H9 (cell line): ENCODE results near the gene CEMIP2. TPM values are rescaled to one million over a fixed set of nuclear protein-coding genes. Genes with fewer than 3 reads are reported as not detected.

Source experiments
- DNase-seq: peaks from one replicate; pipeline ENCODE4 v3.0.0-alpha.2; 2017
- H2AFZ ChIP-seq: one replicate; pipeline ENCODE4 v1.6.1; 2013; ENCODE audit warnings: mild to moderate bottlenecking, low read length, control low read depth, moderate library complexity
- H2AK5ac ChIP-seq: 2 replicates; pipeline ENCODE4 v1.6.1; 2013; ENCODE audit warnings: low read length, control low read depth, mixed read lengths; ENCODE audit not compliant: insufficient read length
- H2BK120ac ChIP-seq: one replicate; pipeline ENCODE4 v1.6.1; 2013; ENCODE audit warnings: low read depth, mild to moderate bottlenecking, low read length, control low read depth, inconsistent platforms; ENCODE audit not compliant: poor library complexity, severe bottlenecking
- H2BK12ac ChIP-seq: 2 replicates; pipeline ENCODE4 v1.6.1; 2013; ENCODE audit warnings: low read length, control low read depth, mixed read lengths, low read depth; ENCODE audit not compliant: insufficient read length
- H2BK15ac ChIP-seq: 2 replicates; pipeline ENCODE4 v1.6.1; 2013; ENCODE audit warnings: low read depth, low read length, control low read depth
- H2BK20ac ChIP-seq: one replicate; pipeline ENCODE4 v1.6.1; 2013; ENCODE audit warnings: low read depth, mild to moderate bottlenecking, low read length, control low read depth, inconsistent platforms; ENCODE audit not compliant: poor library complexity, severe bottlenecking
- H2BK5ac ChIP-seq: 2 replicates; pipeline ENCODE4 v1.6.1; 2013; ENCODE audit warnings: low read length, control low read depth, mixed read lengths; ENCODE audit not compliant: insufficient read length
- H3K14ac ChIP-seq: 2 replicates; pipeline ENCODE4 v1.6.1; 2013; ENCODE audit warnings: low read length, control low read depth; ENCODE audit not compliant: insufficient read depth
- H3K18ac ChIP-seq: 2 replicates; pipeline ENCODE4 v1.6.1; 2013; ENCODE audit warnings: low read depth, mild to moderate bottlenecking, mixed read lengths, low read length, control low read depth; ENCODE audit not compliant: insufficient read length
- H3K23ac ChIP-seq: 2 replicates; pipeline ENCODE4 v1.6.1; 2013; ENCODE audit warnings: low read length, control low read depth, mixed read lengths, low read depth; ENCODE audit not compliant: insufficient read length
- H3K23me2 ChIP-seq: 2 replicates; pipeline ENCODE4 v1.6.1; 2013; ENCODE audit warnings: low read depth, mild to moderate bottlenecking, mixed read lengths, low read length, control low read depth; ENCODE audit not compliant: insufficient read length, poor library complexity, severe bottlenecking
- H3K27ac ChIP-seq: 2 replicates; pipeline ENCODE4 v1.5.1; 2013; ENCODE audit warnings: low read length, control low read depth, mixed read lengths, low read depth; ENCODE audit not compliant: insufficient read length
- H3K27me3 ChIP-seq: 2 replicates; pipeline ENCODE4 v1.6.1; 2013; ENCODE audit warnings: low read length, control low read depth, inconsistent platforms; ENCODE audit not compliant: insufficient read depth
- H3K4ac ChIP-seq: 2 replicates; pipeline ENCODE4 v1.6.1; 2013; ENCODE audit warnings: low read depth, mild to moderate bottlenecking, control low read depth, inconsistent platforms, low read length, moderate library complexity
- H3K4me1 ChIP-seq: 2 replicates; pipeline ENCODE4 v1.6.1; 2013; ENCODE audit warnings: low read length, control low read depth, inconsistent platforms; ENCODE audit not compliant: insufficient read depth
- H3K4me2 ChIP-seq: 2 replicates; pipeline ENCODE4 v1.6.1; 2013; ENCODE audit warnings: low read length, control low read depth, mixed read lengths; ENCODE audit not compliant: insufficient read length, insufficient read depth
- H3K56ac ChIP-seq: 2 replicates; pipeline ENCODE4 v1.6.1; 2013; ENCODE audit warnings: low read depth, mild to moderate bottlenecking, mixed read lengths, low read length, control low read depth; ENCODE audit not compliant: insufficient read length
- H3K79me1 ChIP-seq: 2 replicates; pipeline ENCODE4 v1.6.1; 2013; ENCODE audit warnings: low read depth, mild to moderate bottlenecking, moderate library complexity, low read length, control low read depth, inconsistent platforms; ENCODE audit not compliant: insufficient read depth, poor library complexity, severe bottlenecking
- H3K79me2 ChIP-seq: 2 replicates; pipeline ENCODE4 v1.6.1; 2013; ENCODE audit warnings: low read length, control low read depth, inconsistent platforms; ENCODE audit not compliant: insufficient read depth
- H3K9ac ChIP-seq: 2 replicates; pipeline ENCODE4 v1.6.1; 2013; ENCODE audit warnings: low read length, control low read depth, mixed read lengths; ENCODE audit not compliant: insufficient read length; ENCODE audit errors: extremely low read depth
- H3K9me3 ChIP-seq: one replicate; pipeline ENCODE4 v1.6.1; 2013; ENCODE audit warnings: low read depth, low read length, inconsistent platforms; ENCODE audit not compliant: control insufficient read depth
- H3T11ph ChIP-seq: one replicate; pipeline ENCODE4 v1.6.1; 2013; ENCODE audit warnings: mild to moderate bottlenecking, low read length, control low read depth, inconsistent platforms
- H4K20me1 ChIP-seq: one replicate; pipeline ENCODE4 v1.6.1; 2013; ENCODE audit not compliant: control insufficient read depth, insufficient read length, insufficient read depth
- H4K5ac ChIP-seq: 2 replicates; pipeline ENCODE4 v1.6.1; 2013; ENCODE audit warnings: low read depth, mild to moderate bottlenecking, mixed read lengths, low read length, control low read depth; ENCODE audit not compliant: insufficient read length
- H4K8ac ChIP-seq: replicated peaks from 2 replicates; pipeline ENCODE4 v1.6.1; 2013; ENCODE audit warnings: low read length, control low read depth, mixed read lengths, low read depth; ENCODE audit not compliant: insufficient read length
- H4K91ac ChIP-seq: 2 replicates; pipeline ENCODE4 v1.6.1; 2013; ENCODE audit warnings: low read depth, mild to moderate bottlenecking, moderate library complexity, mixed read lengths, low read length, control low read depth; ENCODE audit not compliant: insufficient read length
- H3K27ac Mint-ChIP-seq, 3 experiments: 2 replicates in 2 of 3; 3 replicates in 1 of 3; pipeline ENCODE4 v1.8.0; 2020 to 2021; ENCODE audit warnings: mixed read lengths in 3 of 3, mild to moderate bottlenecking in 1 of 3, moderate library complexity in 1 of 3
- H3K27me3 Mint-ChIP-seq: 2 replicates; pipeline ENCODE4 v1.8.0; 2021; ENCODE audit warnings: low read depth, mild to moderate bottlenecking, moderate library complexity, mixed read lengths
- H3K36me3 Mint-ChIP-seq, 3 experiments: 2 replicates in 2 of 3; 3 replicates in 1 of 3; pipeline ENCODE4 v1.8.0; 2020 to 2021; ENCODE audit warnings: low read depth in 3 of 3, mixed read lengths in 3 of 3; ENCODE audit not compliant: insufficient read depth in 1 of 3
- H3K4me1 Mint-ChIP-seq, 2 experiments: 2 replicates each; pipeline ENCODE4 v1.8.0; 2020; ENCODE audit warnings: mixed read lengths in 2 of 2
- H3K4me3 Mint-ChIP-seq, 2 experiments: 2 replicates in 1 of 2; 3 replicates in 1 of 2; pipeline ENCODE4 v1.8.0; 2020 to 2021; ENCODE audit warnings: mild to moderate bottlenecking in 2 of 2, mixed read lengths in 2 of 2, moderate library complexity in 1 of 2
- H3K9me3 Mint-ChIP-seq, 2 experiments: 2 replicates in 1 of 2; 3 replicates in 1 of 2; pipeline ENCODE4 v1.8.0; 2020; ENCODE audit warnings: mild to moderate bottlenecking in 2 of 2, mixed read lengths in 2 of 2, moderate library complexity in 1 of 2
- CTCF ChIP-seq: fragments of 200-600 bp; sonication (generic); conservative IDR thresholded peaks from 3 replicates; pipeline ENCODE4 v1.8.0; 2021; ENCODE audit warnings: antibody characterized with exemption, mild to moderate bottlenecking
- WGBS: extraction: QIAGEN DNeasy Blood & Tissue Kit; methylation state at CpG from one replicate; pipeline ENCODE4 v1.1.7; 2013; ENCODE audit warnings: missing lambda C conversion rate, low lambda C conversion rate, mixed read lengths; ENCODE audit not compliant: insufficient read length; ENCODE audit errors: extremely low coverage; 5-methylcytosine and 5-hydroxymethylcytosine counted together
- total RNA-seq: library from RNA; stranded (reverse); gene quantifications from 2 replicates; pipeline ENCODE4 v1.2.1, GENCODE V29; 2021

Gene CEMIP2
- total RNA-seq, 1 experiment from 2014 or later, result 77.2 TPM

DNA sequence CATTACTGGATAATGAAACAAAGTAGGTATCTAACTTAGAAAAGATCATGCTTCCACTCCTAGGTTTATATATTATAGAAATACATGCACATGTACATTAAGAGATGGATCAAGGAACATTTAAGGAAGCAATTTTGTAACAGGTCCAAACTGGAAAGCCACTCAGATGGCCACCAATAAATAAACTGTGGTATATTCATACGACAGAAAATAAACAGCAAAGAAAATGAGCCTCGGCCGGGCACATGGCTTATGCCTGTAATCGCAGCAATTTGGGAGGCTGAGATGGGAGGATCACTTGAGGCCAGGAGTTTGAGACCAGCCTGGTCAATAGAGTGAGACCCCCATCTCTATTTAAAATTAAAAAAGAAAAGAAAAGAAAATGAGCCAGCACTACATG is 25.6 kb downstream of the CEMIP2 start:
- Histone ChIP-seq H2BK5ac (no peak overlapping the region), H2BK20ac (no peak overlapping the region), H3K4ac (no peak overlapping the region), H2BK120ac (no peak overlapping the region), H3K56ac (no peak overlapping the region), H4K91ac (no peak overlapping the region), H3K4me1 (peaks cover 11% of the 10 kb centered on the region; the same call in 1 of the 2 replicates), H3K14ac (no peak overlapping the region), H2BK15ac (no peak overlapping the region), H3K27me3 (no peaks in the 10 kb centered on the region), H3K23me2 (no peaks in the 10 kb centered on the region), H2BK12ac (no peak overlapping the region), H2AFZ (no peak overlapping the region), H3K23ac (no peak overlapping the region), H3K79me1 (peaks cover 4% of the 10 kb centered on the region), H2AK5ac (no peak overlapping the region), H4K20me1 (no peaks in the 10 kb centered on the region), H3K79me2 (0 out of 2 replicates have a peak, but pooled peaks cover 1% of the 10 kb centered on the region), H3K27ac (no peak overlapping the region), H3T11ph (no peak overlapping the region), H3K9ac (no peak overlapping the region), H3K18ac (no peak overlapping the region), H3K4me2 (no peak overlapping the region), H3K9me3 (no peaks in the 10 kb centered on the region), H4K8ac (no peak overlapping the region), H4K5ac (no peak overlapping the region)
- TF ChIP-seq CTCF, result no peak
- Mint-ChIP-seq H3K4me3 (no peak overlapping the region), H3K9me3 (no peaks in the 10 kb centered on the region), H3K27ac (no peak overlapping the region), H3K4me1 (peaks cover 39% of the 10 kb centered on the region in 2 experiments), H3K27me3 (no peaks in the 10 kb centered on the region), H3K36me3 (peaks cover 22 to 77% (median 73%) of the 10 kb centered on the region in 3 experiments; a peak in 5 of 7 replicates)
- no peak for DNase-seq
- whole genome bisulfite sequencing, result no CpG with 5 or more reads among the region's 4 CpGs
